Measurements from ENCODE around the gene MEF2C.
A peak's percentile ranks its signal among the peaks of the same experiment; 100 is the strongest.
"Not testable (repeated sequence)": the region's sequence is repeated elsewhere in the genome, so short reads cannot be mapped to it uniquely, and the experiment has no call there.

MEF2C gene

GRCh38 chr5:88862547-88863175 lies 20.3 kb downstream of the MEF2C start:
- no peak for DNase-seq (ENCODE audit: low read depth)

GRCh38 chr5:88861231-88861630 lies 21.8 kb downstream of the MEF2C start:
- no peak for DNase-seq (ENCODE audit: low read depth)

GRCh38 chr5:88860501-88860900 lies 22.5 kb downstream of the MEF2C start:
- no peak for DNase-seq (ENCODE audit: low read depth)

DNA sequence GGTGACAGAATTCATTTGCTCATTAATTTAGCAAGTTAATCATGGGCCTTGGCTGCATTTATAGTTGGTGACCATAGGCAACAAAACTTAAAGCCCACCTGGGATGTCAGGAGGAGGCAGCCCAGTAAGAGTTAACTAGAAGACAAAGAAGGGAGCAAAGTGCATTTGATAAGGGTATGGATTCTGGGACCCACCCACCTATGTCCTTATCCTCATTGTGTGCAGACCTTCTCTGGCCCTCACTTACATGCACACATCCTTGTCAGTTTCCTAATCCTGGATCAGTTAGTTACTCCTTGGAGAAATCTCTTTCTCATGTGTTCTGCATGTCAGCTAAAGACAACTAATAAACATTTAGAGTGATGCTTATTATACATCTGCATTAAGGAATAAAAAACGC lies 24.6 kb downstream of the MEF2C start:
- no peak for DNase-seq (ENCODE audit: low read depth)

GRCh38 chr5:88856381-88856780 lies 26.6 kb downstream of the MEF2C start:
- not testable (repeated sequence) for DNase-seq (ENCODE audit: low read depth)

DNA sequence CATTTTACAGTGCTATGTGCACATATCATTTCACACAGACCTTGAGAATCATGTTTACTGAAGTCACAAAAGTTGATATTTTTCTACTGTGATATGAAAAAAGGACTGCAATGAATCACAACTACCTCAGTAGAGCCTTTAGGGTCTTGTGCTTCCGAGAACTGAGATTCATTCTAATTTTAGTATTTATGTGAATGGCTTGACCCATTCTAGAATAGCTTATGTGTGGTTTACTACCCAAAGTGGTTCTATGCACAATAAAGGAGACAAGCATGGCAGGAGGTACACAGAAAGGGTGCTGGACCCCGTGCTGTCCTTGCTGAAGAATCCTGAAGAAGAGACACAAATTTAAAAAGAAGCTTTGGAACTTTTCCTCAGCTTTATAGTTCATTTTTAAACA lies 28.2 kb downstream of the MEF2C start:
- no peak for DNase-seq (ENCODE audit: low read depth)

DNA sequence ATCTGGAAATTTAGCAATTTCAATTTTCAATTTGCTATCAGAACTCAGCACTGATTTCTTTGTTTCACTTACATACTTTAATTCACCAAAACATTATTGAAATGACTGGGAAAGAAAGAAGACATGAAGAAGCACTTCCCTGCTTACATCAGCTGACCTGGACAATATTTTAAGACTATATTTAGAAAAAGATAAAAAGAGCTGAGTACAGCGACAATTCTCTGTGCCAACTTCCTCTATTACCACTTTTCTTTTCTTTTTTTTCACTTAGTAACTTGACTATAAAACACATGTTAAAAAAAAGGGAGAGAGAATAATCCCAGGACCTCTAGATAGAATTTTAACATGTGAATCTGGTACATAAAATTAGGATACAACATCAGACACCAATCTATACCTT lies 35.6 kb downstream of the MEF2C start:
- no peak for DNase-seq (ENCODE audit: low read depth)

GRCh38 chr5:88846434-88846833 lies 36.5 kb downstream of the MEF2C start:
- DNase-seq (ENCODE audit: low read depth), result no peak

- no peak for DNase-seq (ENCODE audit: low read depth)
These were observed 37.8 kb downstream of the MEF2C start for GRCh38 chr5:88845081-88845697.

GRCh38 chr5:88842784-88843183 lies 40.2 kb downstream of the MEF2C start:
- no peak for DNase-seq (ENCODE audit: low read depth)

GRCh38 chr5:88841212-88841611 lies 41.8 kb downstream of the MEF2C start:
- no peak for DNase-seq (ENCODE audit: low read depth)

DNA sequence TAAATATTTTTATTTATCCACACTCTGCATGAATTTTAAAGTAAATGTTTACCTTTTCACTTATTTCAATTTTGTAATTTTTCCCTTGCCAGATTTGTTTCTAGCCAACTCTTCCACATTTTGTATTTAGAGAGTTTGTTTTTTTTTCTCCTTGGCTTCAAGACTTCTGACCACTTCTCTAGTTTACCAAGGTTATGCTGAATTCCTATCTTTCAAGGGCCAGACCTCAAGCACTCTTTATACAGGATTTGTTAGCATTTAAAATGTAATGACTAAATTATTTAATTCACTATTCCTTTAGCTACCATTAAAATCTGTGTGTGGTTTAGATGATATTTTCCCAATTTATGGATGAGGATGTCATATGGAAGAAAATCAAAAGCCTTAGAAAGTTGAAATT lies 42.5 kb downstream of the MEF2C start:
- no peak for DNase-seq (ENCODE audit: low read depth)

GRCh38 chr5:88839238-88839637 lies 43.7 kb downstream of the MEF2C start:
- DNase-seq (ENCODE audit: low read depth), result no peak

DNA sequence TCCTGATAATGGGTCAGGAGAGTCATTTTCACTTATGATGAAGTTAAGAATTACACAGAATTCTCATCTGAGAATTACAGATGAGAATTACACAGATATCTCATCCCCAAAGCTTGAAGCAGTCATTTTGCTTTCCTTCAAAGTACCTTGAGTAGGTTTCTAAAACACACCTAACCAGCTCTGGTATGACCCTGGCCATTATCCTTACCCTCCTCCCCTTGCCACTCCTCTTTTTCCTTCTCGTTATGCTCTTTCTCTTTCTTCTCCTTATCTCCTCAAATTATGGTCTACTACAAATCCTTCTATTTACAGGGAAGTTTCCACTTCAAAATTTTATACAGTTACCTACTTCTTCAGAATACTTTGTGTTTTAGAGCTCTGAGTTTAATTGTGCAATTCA lies 44.5 kb downstream of the MEF2C start:
- no peak for DNase-seq (ENCODE audit: low read depth)

DNA sequence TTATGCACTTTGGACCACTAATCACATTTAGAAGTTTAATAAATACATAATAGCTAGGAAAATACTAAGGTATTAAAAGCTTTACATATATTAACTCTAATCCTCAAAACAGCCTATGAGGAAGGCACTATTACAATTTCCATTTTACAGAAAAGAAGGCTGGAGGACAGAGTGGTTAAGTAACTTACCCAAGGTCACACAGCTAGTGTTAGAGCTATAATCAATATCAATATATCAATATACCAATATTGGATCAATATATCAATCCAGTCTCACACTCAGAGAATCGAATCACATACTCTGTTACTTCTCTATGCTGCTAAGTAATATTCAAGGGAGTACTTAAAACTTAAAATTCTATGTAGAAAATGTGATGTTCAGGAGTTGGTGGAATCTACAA lies 45.2 kb downstream of the MEF2C start:
- no peak for DNase-seq (ENCODE audit: low read depth)

- DNase-seq (ENCODE audit: low read depth), result no peak
These were observed 45.8 kb downstream of the MEF2C start for GRCh38 chr5:88837222-88837621.

DNA sequence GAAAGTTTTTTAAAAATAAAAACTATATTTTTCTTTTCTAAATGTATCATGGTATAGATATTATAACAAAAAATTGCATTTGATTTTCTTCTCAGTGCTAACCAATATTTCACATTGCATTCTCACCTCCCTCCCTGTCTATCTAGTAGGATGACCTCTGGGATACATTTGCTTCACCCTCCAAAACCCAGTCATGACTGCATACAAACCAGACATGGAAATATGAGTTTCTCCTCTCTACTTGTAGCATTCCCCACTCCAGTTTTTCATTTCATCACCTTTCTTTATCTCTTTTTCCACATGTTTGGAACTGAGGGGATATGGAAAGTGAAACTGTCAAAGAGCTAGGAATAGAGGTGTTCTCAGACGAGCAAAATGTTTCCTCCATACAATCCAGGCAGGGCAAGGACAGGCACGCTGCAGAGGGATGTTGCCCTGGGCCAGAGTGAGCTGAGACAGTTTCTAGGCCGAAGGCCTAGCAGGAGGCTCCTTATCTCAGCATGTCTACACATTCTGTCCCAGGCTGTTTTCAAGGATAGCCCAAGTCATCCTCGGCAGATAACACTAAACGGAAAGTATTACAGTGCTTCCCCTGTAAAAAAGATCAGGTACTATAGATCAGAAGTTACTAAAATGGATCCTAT lies 46.7 kb downstream of the MEF2C start:
- DNase-seq (ENCODE audit: low read depth), result no peak

DNA sequence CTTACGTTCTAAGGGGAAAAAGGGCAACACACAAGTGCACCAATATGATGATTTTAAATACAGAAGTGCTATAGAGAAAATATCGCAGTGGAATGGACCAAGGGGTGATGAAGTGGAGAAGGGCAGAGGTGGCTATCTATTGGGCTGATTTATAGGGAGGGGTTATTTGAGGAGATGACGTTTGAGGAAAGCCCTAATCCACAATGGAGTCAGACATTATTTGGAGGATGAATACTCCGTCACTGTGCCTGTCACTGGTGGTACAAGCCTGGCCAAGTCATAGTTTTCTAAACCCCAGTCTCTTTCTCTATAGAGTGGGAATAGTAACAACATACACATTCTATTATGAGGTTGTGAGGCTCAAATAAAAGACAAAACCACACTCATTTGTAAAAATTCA lies 48.5 kb downstream of the MEF2C start:
- no peak for DNase-seq (ENCODE audit: low read depth)

- no peak for DNase-seq (ENCODE audit: low read depth)
These were observed 48.9 kb downstream of the MEF2C start for GRCh38 chr5:88834131-88834462.

DNA sequence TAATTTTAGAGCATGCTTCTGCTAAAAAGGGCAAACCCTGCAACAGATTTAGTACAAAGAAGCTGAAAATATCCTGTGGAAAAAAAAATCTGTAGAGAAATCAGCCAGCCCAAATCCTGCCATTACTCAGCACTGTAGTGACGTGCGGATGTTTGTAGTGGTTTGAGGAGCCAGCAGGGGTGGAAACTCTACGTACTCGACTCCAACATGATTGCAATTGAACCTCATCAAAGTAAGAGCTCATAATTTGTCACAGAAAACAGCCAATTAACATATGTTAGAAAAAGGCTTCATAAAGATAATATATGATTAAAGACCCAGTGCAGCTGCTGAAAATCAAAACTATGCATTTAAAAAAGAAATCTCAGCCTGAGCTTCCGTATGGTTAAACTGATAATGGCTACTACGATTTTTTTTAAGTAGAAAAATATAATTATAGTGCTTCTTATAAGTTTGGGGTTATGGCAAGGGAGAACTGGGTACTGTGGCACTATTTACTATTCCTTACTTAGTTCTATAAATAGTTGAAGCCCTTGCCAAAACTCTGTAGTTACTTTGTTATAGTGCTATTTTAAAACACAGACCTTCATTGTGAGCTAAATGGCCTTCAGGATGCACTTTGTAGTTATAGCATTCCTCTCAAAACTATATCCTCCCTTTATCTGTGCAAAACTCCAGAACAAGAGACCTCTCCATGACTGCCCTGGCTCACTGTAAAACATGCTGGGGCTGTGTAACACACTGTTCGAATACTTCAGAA lies 49.4 kb downstream of the MEF2C start:
- peak; percentile 33 for DNase-seq (ENCODE audit: low read depth)

DNA sequence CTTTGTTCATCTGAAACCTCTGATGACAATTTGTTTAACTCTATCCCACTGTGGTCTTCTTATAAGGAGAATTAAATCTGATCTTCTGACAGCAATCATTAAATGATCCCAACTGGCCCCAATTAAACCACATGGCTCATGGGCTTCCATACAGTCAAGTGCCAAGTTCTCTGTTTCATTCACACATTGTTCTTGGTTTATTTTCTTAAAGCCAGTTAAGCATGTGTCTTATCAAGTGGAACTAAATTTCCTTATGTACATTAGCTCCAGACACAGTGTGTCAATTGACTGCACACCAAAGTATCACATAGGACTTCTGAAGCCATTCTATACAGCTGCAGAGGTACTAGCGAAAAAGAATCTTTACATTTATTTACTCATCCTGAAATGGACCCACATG lies 51.2 kb downstream of the MEF2C start:
- DNase-seq (ENCODE audit: low read depth), result no peak

GRCh38 chr5:88830567-88830966 lies 52.4 kb downstream of the MEF2C start:
- DNase-seq (ENCODE audit: low read depth), result no peak

DNA sequence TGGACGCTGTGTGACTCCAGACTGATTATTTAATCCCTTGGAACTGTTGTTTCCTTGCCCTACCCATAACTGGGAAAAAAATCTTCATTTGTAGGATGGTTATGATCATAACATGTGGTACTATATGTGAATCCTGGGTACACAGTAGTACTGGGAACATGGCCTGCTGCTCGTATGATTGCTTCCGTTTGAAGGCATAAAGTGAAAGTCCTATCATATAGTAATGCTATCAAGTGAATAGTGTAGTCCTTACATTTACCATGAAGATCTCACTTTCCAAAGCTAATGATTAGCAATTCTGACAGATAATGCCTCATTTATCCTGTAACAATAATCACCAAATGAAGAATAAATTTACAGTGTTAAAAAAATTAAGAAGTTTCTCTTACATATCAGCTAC lies 53.2 kb downstream of the MEF2C start:
- DNase-seq (ENCODE audit: low read depth), result no peak
